Measurements from ENCODE around the gene IGSF3.
A peak's percentile ranks its signal among the peaks of the same experiment; 100 is the strongest.
"Not testable (repeated sequence)": the region's sequence is repeated elsewhere in the genome, so short reads cannot be mapped to it uniquely, and the experiment has no call there.

The IGSF3 gene

GRCh38 chr1:116628448-116628847, 39.1 kb downstream of the IGSF3 start:
- Histone ChIP-seq H3K36me3 (replicated peaks) (no peaks in the 10 kb centered on the region), H3K4me3 (ENCODE audit: low read depth, low read length) (no peak overlapping the region), H3K27me3 (replicated peaks) (no peaks in the 10 kb centered on the region), H3K27ac (no peak overlapping the region)
- in situ Hi-C loops (cut with HindIII; ENCODE audit: low pct_ligation_motif_present, low sequenced_read_pairs): no loop called here
- no peak for DNase-seq
- TF ChIP-seq CTCF (IDR thresholded peaks at IDR 0.05; ENCODE audit: low read depth, low read length, missing control alignments): no peak

DNA sequence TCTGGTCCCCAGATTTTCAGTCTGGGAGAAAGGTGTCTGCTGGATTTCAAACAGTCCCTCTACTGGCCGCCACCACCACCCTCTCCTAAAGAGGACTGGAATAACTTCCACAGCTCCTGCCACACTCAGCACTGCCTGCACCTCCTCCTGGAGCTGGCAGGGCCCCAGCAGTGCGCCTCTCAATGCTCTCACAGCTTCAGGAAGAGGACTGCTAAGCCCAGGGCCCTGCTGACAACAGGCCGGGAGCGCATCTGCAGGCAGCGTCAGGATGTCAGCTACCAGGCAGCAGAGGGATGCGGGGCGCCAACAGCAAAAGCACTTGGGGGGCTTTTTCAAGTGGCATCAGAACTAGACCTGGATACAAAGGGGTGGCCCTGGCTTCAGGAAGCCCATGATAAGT, 40.2 kb downstream of the IGSF3 start:
- H3K27me3 ChIP-seq (replicated peaks); H3K4me3 ChIP-seq (ENCODE audit: low read depth, low read length); in situ Hi-C loops (cut with HindIII; ENCODE audit: low pct_ligation_motif_present, low sequenced_read_pairs); H3K36me3 ChIP-seq (replicated peaks); H3K27ac ChIP-seq; DNase-seq: not testable (repeated sequence)

GRCh38 chr1:116626915-116627314, 40.6 kb downstream of the IGSF3 start:
- H3K4me3 ChIP-seq (ENCODE audit: low read depth, low read length); DNase-seq; in situ Hi-C loops (cut with HindIII; ENCODE audit: low pct_ligation_motif_present, low sequenced_read_pairs); H3K27ac ChIP-seq; H3K27me3 ChIP-seq (replicated peaks); H3K36me3 ChIP-seq (replicated peaks): not testable (repeated sequence)

DNA sequence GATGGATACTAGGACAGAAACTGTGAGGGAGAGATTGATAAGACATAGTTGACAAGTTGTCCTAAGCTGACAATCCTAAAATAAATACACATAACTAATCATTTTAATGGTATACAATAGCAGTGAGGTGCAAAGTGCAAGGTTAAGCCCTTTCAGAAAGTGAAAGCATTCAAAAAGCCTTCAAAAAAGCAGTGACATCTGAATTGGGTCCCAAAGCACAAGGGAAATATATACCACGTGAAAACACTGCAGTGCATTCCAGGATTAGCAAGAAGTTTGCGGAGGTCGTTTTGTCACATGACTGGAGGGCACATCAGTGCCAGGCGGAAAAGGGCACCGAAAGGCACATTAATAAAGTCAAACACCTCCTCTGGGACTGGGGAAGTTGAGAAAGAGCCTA, 42.4 kb downstream of the IGSF3 start:
- in situ Hi-C loops (cut with HindIII; ENCODE audit: low pct_ligation_motif_present, low sequenced_read_pairs); H3K27ac ChIP-seq; H3K4me3 ChIP-seq (ENCODE audit: low read depth, low read length); H3K36me3 ChIP-seq (replicated peaks); DNase-seq; H3K27me3 ChIP-seq (replicated peaks): not testable (repeated sequence)

- in situ Hi-C loops (cut with HindIII; ENCODE audit: low pct_ligation_motif_present, low sequenced_read_pairs): no loop called here
- no peak for TF ChIP-seq CTCF (IDR thresholded peaks at IDR 0.05; ENCODE audit: low read depth, low read length, missing control alignments)
- Histone ChIP-seq H3K36me3 (replicated peaks) (no peaks in the 10 kb centered on the region), H3K4me3 (ENCODE audit: low read depth, low read length) (no peak overlapping the region), H3K27me3 (replicated peaks) (no peaks in the 10 kb centered on the region), H3K27ac (no peak overlapping the region)
- DNase-seq: no peak
These were observed 43.5 kb downstream of the IGSF3 start for GRCh38 chr1:116624040-116624439.

DNA sequence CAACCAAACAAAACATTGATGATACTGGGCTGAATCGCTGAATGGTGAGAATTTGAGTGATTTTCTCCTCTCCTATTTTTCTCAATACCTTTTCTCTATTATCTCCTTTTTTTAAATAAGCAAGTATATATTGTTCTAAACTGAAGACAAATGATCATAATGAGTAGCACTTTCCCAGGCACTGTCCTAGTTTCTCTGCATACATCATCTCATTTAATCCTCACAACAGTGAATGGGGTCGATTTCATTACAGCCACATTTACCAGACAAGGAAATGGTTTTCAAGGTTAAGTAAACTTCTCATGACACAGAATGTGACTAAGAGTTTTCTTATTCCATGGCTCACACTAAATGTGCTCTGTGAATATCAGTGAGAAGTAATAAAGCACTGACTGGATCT, 45.0 kb downstream of the IGSF3 start:
- H3K4me3 ChIP-seq (ENCODE audit: low read depth, low read length); in situ Hi-C loops (cut with HindIII; ENCODE audit: low pct_ligation_motif_present, low sequenced_read_pairs); H3K36me3 ChIP-seq (replicated peaks); H3K27me3 ChIP-seq (replicated peaks); DNase-seq; H3K27ac ChIP-seq: not testable (repeated sequence)

- H3K36me3 ChIP-seq (replicated peaks); in situ Hi-C loops (cut with HindIII; ENCODE audit: low pct_ligation_motif_present, low sequenced_read_pairs); H3K27ac ChIP-seq; H3K27me3 ChIP-seq (replicated peaks); DNase-seq; H3K4me3 ChIP-seq (ENCODE audit: low read depth, low read length): not testable (repeated sequence)
These were observed 45.8 kb downstream of the IGSF3 start for GRCh38 chr1:116621756-116622155.

- H3K27me3 ChIP-seq (replicated peaks); H3K4me3 ChIP-seq (ENCODE audit: low read depth, low read length); H3K27ac ChIP-seq; in situ Hi-C loops (cut with HindIII; ENCODE audit: low pct_ligation_motif_present, low sequenced_read_pairs); DNase-seq; H3K36me3 ChIP-seq (replicated peaks): not testable (repeated sequence)
These were observed 47.1 kb downstream of the IGSF3 start for GRCh38 chr1:116620392-116620791.

DNA sequence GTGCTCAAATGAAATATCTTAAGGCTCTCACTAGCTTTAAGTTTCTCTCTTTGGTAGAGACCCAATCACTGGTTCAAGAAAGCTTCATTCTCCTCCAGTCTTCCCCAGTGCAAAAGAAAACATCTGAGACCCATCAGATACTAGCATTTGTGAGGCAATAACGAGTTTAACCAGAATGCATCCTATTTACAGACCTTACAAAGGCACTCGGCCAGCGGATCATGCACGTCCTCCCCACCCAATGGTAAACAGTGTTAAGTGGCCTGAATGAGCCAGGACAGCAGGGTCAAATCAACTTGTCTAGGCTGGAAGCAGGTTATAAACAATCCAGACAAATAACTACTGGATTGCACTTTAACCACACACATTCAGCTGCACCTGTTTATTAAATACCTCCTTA, 48.4 kb downstream of the IGSF3 start:
- H3K27ac ChIP-seq; H3K36me3 ChIP-seq (replicated peaks); H3K4me3 ChIP-seq (ENCODE audit: low read depth, low read length); H3K27me3 ChIP-seq (replicated peaks); DNase-seq; in situ Hi-C loops (cut with HindIII; ENCODE audit: low pct_ligation_motif_present, low sequenced_read_pairs): not testable (repeated sequence)

- in situ Hi-C loops (cut with HindIII; ENCODE audit: low pct_ligation_motif_present, low sequenced_read_pairs); DNase-seq; H3K36me3 ChIP-seq (replicated peaks); H3K27me3 ChIP-seq (replicated peaks); H3K27ac ChIP-seq; H3K4me3 ChIP-seq (ENCODE audit: low read depth, low read length): not testable (repeated sequence)
- TF ChIP-seq CTCF (IDR thresholded peaks at IDR 0.05; ENCODE audit: low read depth, low read length, missing control alignments): peak; percentile 9
These were observed 49.7 kb downstream of the IGSF3 start for GRCh38 chr1:116617808-116618207.

DNA sequence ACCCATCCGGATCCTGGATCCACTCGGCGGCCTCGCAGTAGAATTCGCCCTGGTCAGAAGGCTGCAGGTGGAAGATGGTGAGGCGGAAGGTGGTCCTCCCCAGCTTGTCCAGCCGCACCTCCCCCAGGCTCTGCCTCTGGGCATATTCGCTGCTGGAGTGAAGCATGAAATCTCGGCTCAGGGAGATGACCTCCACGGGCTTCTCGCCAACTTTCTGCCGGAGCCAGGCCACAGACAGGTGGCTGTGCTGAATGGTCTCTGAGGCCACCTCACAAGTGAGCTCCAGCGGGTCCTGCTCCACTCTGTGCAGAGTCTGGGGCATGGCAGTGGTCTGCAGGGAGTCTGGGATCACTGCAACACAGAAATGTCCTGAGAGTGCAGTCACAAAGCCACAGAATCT, 53.7 kb downstream of the IGSF3 start:
- in situ Hi-C loops (cut with HindIII; ENCODE audit: low pct_ligation_motif_present, low sequenced_read_pairs); H3K36me3 ChIP-seq (replicated peaks): not testable (repeated sequence)

DNA sequence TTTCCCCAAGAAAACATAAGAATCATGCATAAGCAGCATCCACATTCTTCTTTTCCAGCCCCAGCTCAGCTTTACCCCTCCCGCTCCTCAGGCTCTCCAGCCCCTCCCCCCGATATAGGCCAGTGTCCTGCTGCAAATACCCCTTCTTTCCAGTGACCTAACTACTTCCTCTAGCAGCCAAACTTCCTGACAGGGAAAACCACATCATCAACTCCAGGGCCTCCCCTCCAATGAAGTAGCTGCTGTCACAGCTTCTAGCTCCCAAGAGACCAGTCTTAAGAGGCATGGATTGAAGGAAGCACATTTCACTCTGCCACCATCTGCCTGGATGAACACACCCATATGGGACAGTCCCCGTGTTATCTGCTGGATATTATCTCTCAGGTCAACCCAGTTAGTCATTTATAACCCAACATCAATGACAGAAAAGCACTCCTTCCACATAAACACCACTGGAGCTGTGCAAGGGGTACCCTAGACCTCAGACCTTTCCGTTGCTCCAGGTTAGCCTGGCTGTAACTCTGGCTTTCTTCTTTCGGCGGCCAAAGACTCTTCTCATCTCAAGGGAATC, 57.6 kb downstream of the IGSF3 start:
- H3K27me3 ChIP-seq (replicated peaks); H3K36me3 ChIP-seq (replicated peaks); DNase-seq; H3K27ac ChIP-seq; in situ Hi-C loops (cut with HindIII; ENCODE audit: low pct_ligation_motif_present, low sequenced_read_pairs); H3K4me3 ChIP-seq (ENCODE audit: low read depth, low read length): not testable (repeated sequence)

More for the DNA sequence above, 53.7 kb downstream of the IGSF3 start:
- not testable (repeated sequence) for H3K4me3 ChIP-seq (ENCODE audit: low read depth, low read length); H3K27ac ChIP-seq; H3K27me3 ChIP-seq (replicated peaks); DNase-seq

Measured in brain microvascular endothelial cell (primary cell).